Measurements from ENCODE around the gene APOL1.

- TF ChIP-seq CTCF (IDR thresholded peaks at IDR 0.05) (no peak), EZH2 (IDR thresholded peaks at IDR 0.05; ENCODE audit: borderline replicate concordance, insufficient read depth, low read depth, low read length, poor library complexity, severe bottlenecking) (no peak)
These were observed 44.7 kb upstream of the APOL1 start for GRCh38 chr22:36208162-36208765.

Data from B cell (primary cell).